HepG2 (cell line): ENCODE results near the gene SPIN1. TPM values are rescaled to one million over a fixed set of nuclear protein-coding genes. Genes with fewer than 3 reads are reported as not detected.

Experiments used
- BRD4 ChIP-seq: sonication (generic); formaldehyde crosslinking; IDR thresholded peaks from 2 replicates; pipeline ENCODE4 v1.4.0; 2020; ENCODE audit warnings: missing genetic modification reagents
- DMAP1 ChIP-seq: IDR thresholded peaks from 2 replicates; pipeline ENCODE4 v1.6.1; 2016
- GATAD1 ChIP-seq: IDR thresholded peaks from 2 replicates; pipeline ENCODE4 v1.6.1; 2016; ENCODE audit warnings: missing genetic modification reagents, missing compliant biosample characterization
- GTF3A ChIP-seq: sonication (generic); formaldehyde crosslinking; conservative IDR thresholded peaks from 2 replicates; pipeline ENCODE4 v1.4.0; 2020; ENCODE audit warnings: mild to moderate bottlenecking, missing genetic modification reagents
- HOXA3 ChIP-seq: sonication (generic); formaldehyde crosslinking; IDR thresholded peaks from 2 replicates; pipeline ENCODE4 v1.5.0; 2020; ENCODE audit warnings: missing genetic modification reagents
- IRF2 ChIP-seq: IDR thresholded peaks from 2 replicates; pipeline ENCODE4 v1.6.1; 2018; ENCODE audit warnings: missing genetic modification reagents, missing compliant biosample characterization
- NFKB2 ChIP-seq: sonication (generic); formaldehyde crosslinking; IDR thresholded peaks from 2 replicates; pipeline ENCODE4 v1.4.0; 2020; ENCODE audit warnings: missing genetic modification reagents, borderline replicate concordance
- TBL1XR1 ChIP-seq: fragments of 150-350 bp; IDR thresholded peaks from 2 replicates; pipeline ENCODE4 v1.6.1; 2014; ENCODE audit warnings: borderline replicate concordance, low read length; ENCODE audit not compliant: partially characterized antibody
- ZNF326 ChIP-seq: sonication (generic); formaldehyde crosslinking; IDR thresholded peaks from 2 replicates; pipeline ENCODE4 v1.4.0; 2020; ENCODE audit warnings: missing genetic modification reagents, borderline replicate concordance
- polyA plus RNA-seq, 8 experiments: library from polyadenylated mRNA; depleted of rRNA in 3 of 8; stranded (reverse) in 7 of 8; unstranded in 1 of 8; fragments of >200 nt; fragmentation: Illumina TruSeq in 4 of 8; extraction: Trizol in 4 of 8; gene quantifications; 2 replicates each; pipeline versions ENCODE4 v1.2.1 to v1.2.3, GENCODE V29; 2011 to 2016; ENCODE audit warnings: low read depth in 4 of 8, missing spikeins in 1 of 8, mixed read lengths in 1 of 8; ENCODE audit not compliant: insufficient read depth in 1 of 8
- total RNA-seq, 5 experiments: library from RNA; depleted of rRNA; stranded (reverse); fragments of >200 nt; fragmentation: Illumina TruSeq; extraction: Trizol; gene quantifications; 2 replicates each; pipeline ENCODE4 v1.2.3, GENCODE V29; 2016; ENCODE audit warnings: low read depth in 1 of 5
- TF ChIP-seq, protein P1 (sequence below), 2 experiments: sonication (generic) in 1 of 2; formaldehyde crosslinking in 1 of 2; IDR thresholded peaks; 2 replicates each; pipeline versions ENCODE4 v1.6.1 to v1.9.0; 2014 to 2022; ENCODE audit warnings: antibody characterized with exemption in 1 of 2, borderline replicate concordance in 1 of 2, inconsistent platforms in 1 of 2, low read depth in 1 of 2, missing genetic modification reagents in 1 of 2
- TF ChIP-seq, protein P2 (sequence below): IDR thresholded peaks from 2 replicates; pipeline ENCODE4 v1.4.0; 2020; ENCODE audit warnings: mild to moderate bottlenecking, missing genetic modification reagents
- TF ChIP-seq, protein P3 (sequence below): sonication (generic); formaldehyde crosslinking; IDR thresholded peaks from 2 replicates; pipeline ENCODE4 v1.4.0; 2020; ENCODE audit warnings: missing genetic modification reagents, borderline replicate concordance

SPIN1 gene
- total and polyA plus RNA-seq, 2 of the 13 experiments (the other 11 are each of a cell fraction or from before 2014, with no cell fraction given), result 20.0 to 24.3 TPM

DNA sequence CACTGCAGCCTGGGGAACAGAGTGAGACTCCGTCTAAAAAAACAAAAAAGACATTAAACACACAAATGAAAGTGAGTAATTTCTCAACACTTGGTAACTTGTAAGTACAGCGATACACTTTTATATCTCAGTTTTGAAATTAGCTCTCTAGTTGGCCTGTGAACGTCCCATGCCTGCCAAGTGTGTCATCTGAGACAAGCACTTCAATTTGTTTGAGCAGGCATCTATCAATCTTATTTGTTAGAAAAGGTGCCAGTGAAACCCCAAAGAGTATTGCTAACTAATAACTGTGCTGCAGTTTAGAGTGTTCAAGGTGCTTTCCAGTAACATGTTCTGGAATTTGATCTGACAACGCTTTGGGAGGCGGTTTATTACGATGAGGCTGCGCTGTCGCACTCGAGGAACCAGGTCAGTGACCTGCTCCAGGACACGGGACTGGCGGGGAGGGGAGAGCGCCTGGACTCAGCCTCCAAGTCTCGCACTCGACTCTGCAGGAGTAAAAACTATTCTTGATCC lies 1.1 kb upstream of the SPIN1 start (continued):
- TF ChIP-seq, protein P1, sequence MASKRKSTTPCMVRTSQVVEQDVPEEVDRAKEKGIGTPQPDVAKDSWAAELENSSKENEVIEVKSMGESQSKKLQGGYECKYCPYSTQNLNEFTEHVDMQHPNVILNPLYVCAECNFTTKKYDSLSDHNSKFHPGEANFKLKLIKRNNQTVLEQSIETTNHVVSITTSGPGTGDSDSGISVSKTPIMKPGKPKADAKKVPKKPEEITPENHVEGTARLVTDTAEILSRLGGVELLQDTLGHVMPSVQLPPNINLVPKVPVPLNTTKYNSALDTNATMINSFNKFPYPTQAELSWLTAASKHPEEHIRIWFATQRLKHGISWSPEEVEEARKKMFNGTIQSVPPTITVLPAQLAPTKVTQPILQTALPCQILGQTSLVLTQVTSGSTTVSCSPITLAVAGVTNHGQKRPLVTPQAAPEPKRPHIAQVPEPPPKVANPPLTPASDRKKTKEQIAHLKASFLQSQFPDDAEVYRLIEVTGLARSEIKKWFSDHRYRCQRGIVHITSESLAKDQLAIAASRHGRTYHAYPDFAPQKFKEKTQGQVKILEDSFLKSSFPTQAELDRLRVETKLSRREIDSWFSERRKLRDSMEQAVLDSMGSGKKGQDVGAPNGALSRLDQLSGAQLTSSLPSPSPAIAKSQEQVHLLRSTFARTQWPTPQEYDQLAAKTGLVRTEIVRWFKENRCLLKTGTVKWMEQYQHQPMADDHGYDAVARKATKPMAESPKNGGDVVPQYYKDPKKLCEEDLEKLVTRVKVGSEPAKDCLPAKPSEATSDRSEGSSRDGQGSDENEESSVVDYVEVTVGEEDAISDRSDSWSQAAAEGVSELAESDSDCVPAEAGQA (IDR thresholded peaks at IDR 0.05; ENCODE audit: low read depth), result no peak
- TF ChIP-seq, protein P1 (CRISPR knock-in tag; IDR thresholded peaks at IDR 0.05; ENCODE audit: borderline replicate concordance), result no peak
- peak; percentile 80 for TF ChIP-seq TBL1XR1
- no peak for TF ChIP-seq GATAD1
- peak; percentile 28; the same call in 1 of the 2 replicates for TF ChIP-seq HOXA3 (CRISPR knock-in tag)
- TF ChIP-seq GTF3A (CRISPR knock-in tag), result no peak
- TF ChIP-seq, protein P2, sequence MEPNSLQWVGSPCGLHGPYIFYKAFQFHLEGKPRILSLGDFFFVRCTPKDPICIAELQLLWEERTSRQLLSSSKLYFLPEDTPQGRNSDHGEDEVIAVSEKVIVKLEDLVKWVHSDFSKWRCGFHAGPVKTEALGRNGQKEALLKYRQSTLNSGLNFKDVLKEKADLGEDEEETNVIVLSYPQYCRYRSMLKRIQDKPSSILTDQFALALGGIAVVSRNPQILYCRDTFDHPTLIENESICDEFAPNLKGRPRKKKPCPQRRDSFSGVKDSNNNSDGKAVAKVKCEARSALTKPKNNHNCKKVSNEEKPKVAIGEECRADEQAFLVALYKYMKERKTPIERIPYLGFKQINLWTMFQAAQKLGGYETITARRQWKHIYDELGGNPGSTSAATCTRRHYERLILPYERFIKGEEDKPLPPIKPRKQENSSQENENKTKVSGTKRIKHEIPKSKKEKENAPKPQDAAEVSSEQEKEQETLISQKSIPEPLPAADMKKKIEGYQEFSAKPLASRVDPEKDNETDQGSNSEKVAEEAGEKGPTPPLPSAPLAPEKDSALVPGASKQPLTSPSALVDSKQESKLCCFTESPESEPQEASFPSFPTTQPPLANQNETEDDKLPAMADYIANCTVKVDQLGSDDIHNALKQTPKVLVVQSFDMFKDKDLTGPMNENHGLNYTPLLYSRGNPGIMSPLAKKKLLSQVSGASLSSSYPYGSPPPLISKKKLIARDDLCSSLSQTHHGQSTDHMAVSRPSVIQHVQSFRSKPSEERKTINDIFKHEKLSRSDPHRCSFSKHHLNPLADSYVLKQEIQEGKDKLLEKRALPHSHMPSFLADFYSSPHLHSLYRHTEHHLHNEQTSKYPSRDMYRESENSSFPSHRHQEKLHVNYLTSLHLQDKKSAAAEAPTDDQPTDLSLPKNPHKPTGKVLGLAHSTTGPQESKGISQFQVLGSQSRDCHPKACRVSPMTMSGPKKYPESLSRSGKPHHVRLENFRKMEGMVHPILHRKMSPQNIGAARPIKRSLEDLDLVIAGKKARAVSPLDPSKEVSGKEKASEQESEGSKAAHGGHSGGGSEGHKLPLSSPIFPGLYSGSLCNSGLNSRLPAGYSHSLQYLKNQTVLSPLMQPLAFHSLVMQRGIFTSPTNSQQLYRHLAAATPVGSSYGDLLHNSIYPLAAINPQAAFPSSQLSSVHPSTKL (CRISPR knock-in tag), result peak; percentile 69
- no peak for TF ChIP-seq IRF2 (CRISPR knock-in tag)
- TF ChIP-seq, protein P3, sequence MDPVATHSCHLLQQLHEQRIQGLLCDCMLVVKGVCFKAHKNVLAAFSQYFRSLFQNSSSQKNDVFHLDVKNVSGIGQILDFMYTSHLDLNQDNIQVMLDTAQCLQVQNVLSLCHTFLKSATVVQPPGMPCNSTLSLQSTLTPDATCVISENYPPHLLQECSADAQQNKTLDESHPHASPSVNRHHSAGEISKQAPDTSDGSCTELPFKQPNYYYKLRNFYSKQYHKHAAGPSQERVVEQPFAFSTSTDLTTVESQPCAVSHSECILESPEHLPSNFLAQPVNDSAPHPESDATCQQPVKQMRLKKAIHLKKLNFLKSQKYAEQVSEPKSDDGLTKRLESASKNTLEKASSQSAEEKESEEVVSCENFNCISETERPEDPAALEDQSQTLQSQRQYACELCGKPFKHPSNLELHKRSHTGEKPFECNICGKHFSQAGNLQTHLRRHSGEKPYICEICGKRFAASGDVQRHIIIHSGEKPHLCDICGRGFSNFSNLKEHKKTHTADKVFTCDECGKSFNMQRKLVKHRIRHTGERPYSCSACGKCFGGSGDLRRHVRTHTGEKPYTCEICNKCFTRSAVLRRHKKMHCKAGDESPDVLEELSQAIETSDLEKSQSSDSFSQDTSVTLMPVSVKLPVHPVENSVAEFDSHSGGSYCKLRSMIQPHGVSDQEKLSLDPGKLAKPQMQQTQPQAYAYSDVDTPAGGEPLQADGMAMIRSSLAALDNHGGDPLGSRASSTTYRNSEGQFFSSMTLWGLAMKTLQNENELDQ (CRISPR knock-in tag), result no peak
- no peak for TF ChIP-seq NFKB2
- no peak for TF ChIP-seq BRD4 (CRISPR knock-in tag)
- no peak for TF ChIP-seq DMAP1 (CRISPR knock-in tag)
- TF ChIP-seq ZNF326 (CRISPR knock-in tag), result no peak
